Activated CD4-positive, alpha-beta memory T cell treated with anti-CD3 and anti-CD28 coated beads, Interleukin-2, amount 10 ng/mL, durations not matched to agents 7 days and 5 days (primary cell): ENCODE measurements around the gene C2CD4B. TPM values are rescaled to one million over a fixed set of nuclear protein-coding genes. Genes with fewer than 3 reads are reported as not detected.

Experiments
- CTCF ChIA-PET: fragments of 350-600 bp; sonication (Branson Sonifier 250); formaldehyde crosslinking; loops from one replicate; lab custom pipeline; 2021; ENCODE audit warnings: antibody characterized with exemption, inconsistent platforms; lab: Charles Lee
- POLR2A ChIA-PET: fragments of 350-600 bp; sonication (Branson Sonifier 250); formaldehyde crosslinking; loops from one replicate; lab custom pipeline; 2021; ENCODE audit warnings: antibody characterized with exemption; lab: Charles Lee
- DNase-seq: peaks from one replicate; pipeline ENCODE4 v3.0.0-alpha.2; 2020
- H3K27ac Mint-ChIP-seq: one replicate; pipeline ENCODE4 v1.8.0; 2021; ENCODE audit warnings: mild to moderate bottlenecking, mixed read lengths
- H3K27me3 Mint-ChIP-seq: one replicate; pipeline ENCODE4 v1.8.0; 2021; ENCODE audit warnings: mixed read lengths
- H3K36me3 Mint-ChIP-seq: one replicate; pipeline ENCODE4 v1.8.0; 2021; ENCODE audit warnings: low read depth, mixed read lengths
- H3K4me1 Mint-ChIP-seq: one replicate; pipeline ENCODE4 v1.8.0; 2021; ENCODE audit warnings: mixed read lengths
- H3K4me3 Mint-ChIP-seq: one replicate; pipeline ENCODE4 v1.8.0; 2021; ENCODE audit warnings: mild to moderate bottlenecking, mixed read lengths
- H3K9me3 Mint-ChIP-seq: one replicate; pipeline ENCODE4 v1.8.0; 2021; ENCODE audit warnings: mixed read lengths
- total RNA-seq, 2 experiments: library from RNA; stranded (reverse); gene quantifications; one replicate each; pipeline ENCODE4 v1.2.3, GENCODE V29; 2021

C2CD4B gene
- total RNA-seq, 2 experiments from 2014 or later = 0.23 to 0.40 TPM

DNA sequence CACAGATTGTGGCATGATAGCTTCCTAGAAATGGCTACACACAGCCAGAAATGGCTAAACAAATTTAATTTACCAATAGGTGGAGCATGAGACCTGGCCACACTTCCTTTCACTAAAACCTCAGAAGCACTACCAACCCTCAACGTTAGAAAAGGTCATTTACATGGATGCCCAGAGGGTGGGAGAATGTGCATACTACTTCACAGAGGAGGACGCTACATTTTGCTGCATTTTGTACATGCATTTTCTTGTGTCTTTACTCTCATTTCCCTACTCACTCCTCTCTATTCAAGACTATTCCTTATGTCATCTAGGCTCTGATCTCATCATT, 40.1 kb downstream of the C2CD4B start:
- H3K9me3 Mint-ChIP-seq = no peaks in the 10 kb centered on the region
- peaks cover 67% of the 10 kb centered on the region for H3K4me1 Mint-ChIP-seq
- ChIA-PET CTCF (interaction anchor here (0.9 to 2.3 kb wide), 3 partner anchors 16 to 129 kb away, joined by 3 to 9 read pairs (median 5); no protein-coding TSS in a partner anchor), POLR2A (interaction anchor here (0.5 to 3.8 kb wide), 4 partner anchors 17 to 129 kb away, joined by 5 to 14 read pairs (median 8); partner anchors contain the start of gene VPS13C)
- H3K4me3 Mint-ChIP-seq = no peak overlapping the region
- H3K36me3 Mint-ChIP-seq = peaks cover 5% of the 10 kb centered on the region
- H3K27me3 Mint-ChIP-seq = peaks cover 9% of the 10 kb centered on the region
- peak overlapping the region; percentile 74 for H3K27ac Mint-ChIP-seq
- DNase-seq = no peak

DNA sequence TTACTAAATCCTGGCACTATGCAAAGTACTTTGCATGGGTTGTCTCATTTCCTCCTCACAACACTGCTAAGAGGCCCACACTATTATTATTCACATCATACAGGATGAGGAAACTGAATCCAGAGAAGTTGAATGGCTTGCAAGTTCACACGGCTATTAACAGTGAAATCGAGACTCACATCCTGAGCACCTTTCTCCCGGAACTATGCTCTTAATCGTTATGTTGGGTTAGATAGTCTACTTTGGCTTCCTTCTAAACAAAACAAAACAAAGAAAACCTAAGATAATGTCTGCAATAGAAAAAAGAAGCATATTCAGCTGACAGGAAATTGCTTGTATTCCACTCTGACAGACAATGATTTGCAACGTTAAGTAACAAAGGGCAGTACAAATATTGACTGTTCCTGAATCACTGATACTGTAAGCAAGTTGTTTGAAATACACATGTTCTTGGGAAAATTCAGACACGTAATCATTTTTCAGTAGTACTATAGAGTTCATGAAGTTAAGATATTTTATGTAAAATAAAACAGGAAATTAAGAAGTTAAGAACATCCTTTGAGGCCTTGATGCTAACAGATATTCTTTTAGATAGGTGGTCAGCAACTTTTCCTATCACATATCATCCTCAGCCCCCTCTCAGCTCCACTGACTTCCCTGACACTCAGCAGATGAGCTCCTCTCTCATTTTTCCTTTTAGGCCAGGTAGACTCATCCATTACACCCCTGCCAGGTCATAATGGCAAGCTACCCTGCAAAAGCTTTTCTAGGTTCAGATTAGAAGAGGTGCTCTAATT, 40.7 kb downstream of the C2CD4B start:
- no peak for DNase-seq
- ChIA-PET POLR2A (interaction anchor here (0.5 to 3.8 kb wide), 5 partner anchors 17 to 130 kb away, joined by 4 to 14 read pairs (median 8); partner anchors contain the start of gene VPS13C), CTCF (interaction anchor here (0.9 to 2.3 kb wide), 4 partner anchors 15 to 130 kb away, joined by 3 to 9 read pairs (median 4); no protein-coding TSS in a partner anchor)
- Mint-ChIP-seq H3K4me1 (peaks cover 73% of the 10 kb centered on the region), H3K27ac (peak overlapping the region; percentile 74), H3K9me3 (no peaks in the 10 kb centered on the region), H3K4me3 (no peak overlapping the region), H3K27me3 (peaks cover 5% of the 10 kb centered on the region), H3K36me3 (peaks cover 5% of the 10 kb centered on the region)

DNA sequence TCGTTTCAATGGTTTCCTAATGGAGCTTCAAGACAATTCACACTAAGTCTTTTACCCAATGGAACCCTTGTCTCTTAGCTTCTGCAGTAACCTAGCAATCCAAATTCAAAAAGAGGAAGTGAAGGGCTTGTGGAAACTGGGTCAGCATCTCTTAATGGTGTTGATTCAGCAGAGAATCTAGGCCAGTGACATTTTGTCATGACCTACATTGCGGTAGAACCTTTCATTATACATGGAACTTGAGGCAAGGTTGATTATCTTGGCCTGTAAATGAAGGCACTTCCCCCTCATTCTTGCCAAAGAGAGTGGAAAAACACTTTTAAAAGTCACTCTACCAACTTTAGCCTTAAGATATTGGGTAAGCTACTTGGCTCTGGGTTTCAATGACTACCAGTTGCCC, 42.8 kb downstream of the C2CD4B start:
- POLR2A ChIA-PET = interaction anchor here (1.0 to 1.3 kb wide), 3 partner anchors 43 to 63 kb away, joined by 3 to 7 read pairs (median 3); partner anchors contain the start of genes C2CD4B and VPS13C
- H3K27me3 Mint-ChIP-seq = no peaks in the 10 kb centered on the region
- no peaks in the 10 kb centered on the region for H3K9me3 Mint-ChIP-seq
- CTCF ChIA-PET = no interaction called here
- peak overlapping the region; percentile 33 for H3K4me3 Mint-ChIP-seq
- peak overlapping the region; percentile 76 for H3K27ac Mint-ChIP-seq
- H3K36me3 Mint-ChIP-seq = peaks cover 5% of the 10 kb centered on the region
- H3K4me1 Mint-ChIP-seq = peaks cover 71% of the 10 kb centered on the region
- DNase-seq = no peak

DNA sequence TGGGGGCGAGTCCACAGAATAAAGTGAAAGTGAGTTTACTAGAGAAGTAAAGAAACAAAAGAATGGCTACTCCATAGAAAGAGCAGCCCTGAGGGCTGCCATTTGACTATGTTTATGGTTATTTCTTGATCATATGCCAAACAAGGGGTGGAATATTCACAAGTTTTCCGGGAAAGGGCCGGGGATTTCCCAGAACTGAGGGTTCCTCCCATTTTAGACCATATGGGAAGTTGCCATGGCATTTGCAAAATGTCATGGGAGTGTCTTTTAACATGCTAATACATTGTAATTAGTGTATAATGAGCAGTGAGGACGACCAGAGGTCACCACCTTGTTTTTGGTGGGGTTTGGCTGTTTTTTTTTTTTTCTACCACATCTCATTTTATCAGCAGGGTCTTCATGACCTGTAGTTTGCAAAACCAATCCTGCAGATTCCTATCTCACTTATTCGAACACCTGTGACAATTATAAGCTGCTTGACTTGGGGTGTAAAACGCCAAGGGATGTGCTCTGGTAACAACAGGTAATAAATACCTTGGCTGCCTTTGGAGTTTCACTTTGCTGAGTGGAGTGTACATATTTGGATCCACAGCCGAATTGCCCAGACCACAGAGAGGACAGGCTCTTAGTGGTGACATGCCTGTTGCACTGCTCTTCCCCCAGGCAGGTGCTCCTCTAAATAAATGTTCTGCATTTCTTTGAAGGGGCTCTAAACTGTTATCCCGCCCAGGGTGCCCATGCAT, 43.6 kb downstream of the C2CD4B start:
- Mint-ChIP-seq H3K4me1 (peaks cover 71% of the 10 kb centered on the region), H3K9me3 (no peaks in the 10 kb centered on the region), H3K27me3 (no peaks in the 10 kb centered on the region), H3K27ac (peak overlapping the region; percentile 76), H3K4me3 (no peak overlapping the region), H3K36me3 (peaks cover 5% of the 10 kb centered on the region)
- ChIA-PET POLR2A (interaction anchor here (1.0 to 1.3 kb wide), 2 partner anchors 61 to 62 kb away, joined by 3 to 7 read pairs; partner anchors contain the start of gene VPS13C), CTCF (no interaction called here)
- no peak for DNase-seq

DNA sequence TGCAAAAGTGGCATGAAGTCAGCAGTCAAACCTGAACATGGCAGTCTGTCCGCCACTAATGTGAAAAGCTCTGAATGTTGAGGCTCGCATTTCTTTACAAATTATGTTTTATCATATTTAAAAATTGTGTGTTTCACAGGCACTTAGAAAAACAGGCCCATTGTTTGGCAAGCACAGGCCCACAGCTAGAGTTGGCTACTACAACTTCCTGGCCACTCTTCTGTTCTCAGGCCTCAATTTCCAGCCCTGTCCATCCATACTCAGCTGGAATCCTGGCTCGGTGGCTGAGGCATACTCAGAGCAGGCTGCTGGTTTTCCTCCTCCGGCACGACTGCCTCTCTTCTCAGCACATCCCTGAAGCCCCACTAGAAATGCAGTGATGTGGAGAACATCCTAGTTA, 44.3 kb downstream of the C2CD4B start:
- no peak overlapping the region for H3K4me3 Mint-ChIP-seq
- CTCF ChIA-PET = no interaction called here
- H3K9me3 Mint-ChIP-seq = no peaks in the 10 kb centered on the region
- H3K4me1 Mint-ChIP-seq = peaks cover 71% of the 10 kb centered on the region
- POLR2A ChIA-PET = no interaction called here
- no peaks in the 10 kb centered on the region for H3K27me3 Mint-ChIP-seq
- no peak overlapping the region for H3K27ac Mint-ChIP-seq
- H3K36me3 Mint-ChIP-seq = peaks cover 5% of the 10 kb centered on the region
- no peak for DNase-seq

DNA sequence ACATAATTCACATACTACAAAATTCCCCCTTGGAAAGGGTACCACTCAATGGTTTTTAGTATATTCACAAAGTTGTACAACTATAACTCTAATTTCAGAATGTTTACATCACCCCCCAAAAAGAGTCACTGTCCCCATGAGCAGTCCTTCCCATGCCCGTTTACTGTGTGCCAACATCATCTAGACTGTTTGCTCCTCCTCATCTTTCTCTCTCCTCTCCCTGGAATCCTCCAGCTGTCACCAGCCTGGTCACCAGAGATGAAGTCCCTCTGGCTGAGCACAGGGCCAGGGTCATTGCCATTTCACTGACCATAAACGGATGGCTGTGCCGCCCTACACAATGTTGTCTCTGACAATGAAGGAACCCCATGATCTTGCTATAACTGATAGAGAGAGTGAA, 45.2 kb downstream of the C2CD4B start:
- Mint-ChIP-seq H3K9me3 (no peaks in the 10 kb centered on the region), H3K27me3 (no peaks in the 10 kb centered on the region), H3K4me3 (no peak overlapping the region), H3K27ac (peak overlapping the region; percentile 54), H3K36me3 (peaks cover 5% of the 10 kb centered on the region), H3K4me1 (peaks cover 62% of the 10 kb centered on the region)
- ChIA-PET CTCF (interaction anchor here (1.2 kb wide), 2 partner anchors 59 to 135 kb away, joined by 3 to 4 read pairs; partner anchors contain the start of gene VPS13C), POLR2A (interaction anchor here (1.2 kb wide), 1 partner anchor 46 kb away, joined by 3 read pairs; the partner anchor contains the start of gene C2CD4B)
- DNase-seq = no peak

DNA sequence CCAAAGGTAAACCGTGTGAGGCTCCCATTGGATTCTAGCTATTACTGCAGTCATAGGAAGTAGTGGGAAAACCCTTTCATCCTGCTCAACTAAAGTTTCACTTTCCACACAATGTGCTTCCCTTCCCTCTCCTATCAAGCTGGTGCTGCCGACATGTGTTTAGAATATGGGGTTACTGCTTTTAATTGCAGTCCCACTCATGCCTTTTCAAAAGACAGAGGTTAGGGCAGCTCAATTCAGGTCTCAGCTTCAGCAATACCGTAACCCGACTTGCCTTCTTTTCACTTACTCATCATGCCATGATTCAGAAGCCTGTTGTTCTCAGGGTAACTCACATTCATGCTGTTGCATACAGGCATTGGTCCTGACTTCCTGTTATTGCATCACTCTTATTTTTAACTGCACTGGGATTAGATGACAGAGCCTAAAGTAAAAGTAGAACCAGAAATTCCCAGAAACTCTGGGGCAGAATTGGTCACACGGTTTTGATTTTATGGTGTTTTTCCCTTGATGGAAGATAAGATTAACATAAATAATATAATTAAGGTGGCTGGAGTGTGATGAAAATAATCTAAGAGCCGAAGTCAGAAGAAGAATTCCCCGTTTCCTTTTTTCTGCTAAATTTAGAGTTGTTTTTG, 45.7 kb downstream of the C2CD4B start:
- POLR2A ChIA-PET = interaction anchor here (1.0 to 1.2 kb wide), 3 partner anchors 26 to 60 kb away, joined by 3 read pairs; partner anchors contain the start of gene C2CD4B
- peaks cover 57% of the 10 kb centered on the region for H3K4me1 Mint-ChIP-seq
- no peak overlapping the region for H3K4me3 Mint-ChIP-seq
- DNase-seq = no peak
- CTCF ChIA-PET = interaction anchor here (0.6 to 1.2 kb wide), 3 partner anchors 22 to 135 kb away, joined by 3 to 4 read pairs (median 3); partner anchors contain the start of gene VPS13C
- peaks cover 5% of the 10 kb centered on the region for H3K36me3 Mint-ChIP-seq
- H3K27ac Mint-ChIP-seq = peak overlapping the region; percentile 54
- H3K9me3 Mint-ChIP-seq = no peaks in the 10 kb centered on the region
- no peaks in the 10 kb centered on the region for H3K27me3 Mint-ChIP-seq

DNA sequence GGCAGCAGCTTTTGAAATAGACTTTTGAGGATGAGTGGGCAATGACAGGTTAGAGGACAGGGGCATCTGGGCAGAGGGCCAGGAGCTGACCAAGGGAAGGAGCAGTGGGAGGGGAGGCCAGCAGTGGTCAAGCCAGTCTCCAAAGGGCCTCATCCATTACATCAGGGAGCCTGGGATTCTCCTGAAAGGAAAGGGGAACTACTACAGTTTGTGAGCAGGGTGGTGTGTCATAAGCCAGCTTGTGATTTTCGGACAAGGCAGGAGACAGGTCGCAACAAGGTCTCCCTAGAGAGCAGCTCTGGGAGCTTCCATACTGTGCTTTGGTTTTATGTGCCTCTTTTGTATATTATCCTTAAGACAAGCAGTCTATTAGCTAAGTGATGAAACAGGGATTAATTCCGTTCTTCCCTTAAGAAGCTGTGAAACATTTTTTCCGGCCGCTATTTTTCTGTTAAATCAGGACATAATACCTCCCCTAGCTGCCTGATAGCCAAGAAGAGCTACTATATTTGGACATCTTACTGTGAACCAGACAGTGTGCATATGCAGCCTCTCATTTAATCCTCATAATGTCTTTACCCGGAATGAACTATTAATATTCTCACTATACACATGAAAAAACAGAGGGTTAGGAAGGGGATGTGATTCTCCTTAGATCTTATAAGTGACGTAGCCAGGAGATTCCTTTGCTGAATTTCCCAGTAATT, 46.4 kb downstream of the C2CD4B start:
- DNase-seq = no peak
- Mint-ChIP-seq H3K4me3 (no peak overlapping the region), H3K36me3 (peaks cover 5% of the 10 kb centered on the region), H3K27ac (peak overlapping the region; percentile 24), H3K9me3 (no peaks in the 10 kb centered on the region), H3K27me3 (no peaks in the 10 kb centered on the region), H3K4me1 (peaks cover 50% of the 10 kb centered on the region)
- POLR2A ChIA-PET = interaction anchor here (1.0 to 1.2 kb wide), 4 partner anchors 27 to 60 kb away, joined by 3 read pairs; partner anchors contain the start of genes C2CD4B and VPS13C
- CTCF ChIA-PET = interaction anchor here (0.6 to 1.2 kb wide), 4 partner anchors 23 to 136 kb away, joined by 3 to 4 read pairs (median 3); partner anchors contain the start of genes C2CD4A and VPS13C

DNA sequence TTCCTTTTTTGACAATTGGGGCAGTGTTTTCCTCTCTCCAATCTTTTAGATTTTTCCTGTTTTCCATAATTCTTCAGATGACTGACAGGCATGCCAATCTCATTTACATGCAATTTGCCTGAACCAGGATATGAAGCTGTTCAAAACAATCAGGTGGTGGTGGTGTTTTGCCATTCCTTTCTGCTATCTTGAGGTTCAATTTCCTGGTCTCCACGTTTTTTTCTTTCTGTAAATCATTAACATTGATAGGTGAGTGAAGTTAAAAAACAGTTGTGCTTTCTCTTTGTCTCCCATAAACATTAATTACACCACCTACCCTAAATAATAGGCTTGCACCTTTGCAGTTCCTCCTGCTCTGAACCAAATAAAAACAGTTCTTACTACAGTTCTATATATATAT, 49.2 kb downstream of the C2CD4B start:
- Mint-ChIP-seq H3K27ac (no peak overlapping the region), H3K27me3 (no peaks in the 10 kb centered on the region), H3K4me3 (no peak overlapping the region), H3K36me3 (peaks cover 3% of the 10 kb centered on the region), H3K9me3 (no peaks in the 10 kb centered on the region), H3K4me1 (peaks cover 26% of the 10 kb centered on the region)
- no peak for DNase-seq
- POLR2A ChIA-PET = interaction anchor here (1.0 kb wide), 1 partner anchor 10 kb away, joined by 4 read pairs; no protein-coding TSS in a partner anchor
- CTCF ChIA-PET = no interaction called here
